Omental fat pad (tissue), 4 donors: Measurements from ENCODE around the gene STK17B. TPM values are rescaled to one million over a fixed set of nuclear protein-coding genes. Genes with fewer than 3 reads are reported as not detected.

Source experiments
- ATAC-seq: fragments of 150-250 bp; one replicate; pipeline ENCODE4 v1.9.1; 2016; ENCODE audit warnings: mild to moderate bottlenecking, moderate library complexity; ENCODE audit not compliant: low FRiP score
- DNase-seq: peaks from one replicate; pipeline ENCODE4 v3.0.0-alpha.2; 2019; ENCODE audit warnings: low spot score
- CTCF ChIP-seq, 3 donors: fragments of 450-650 bp; IDR thresholded peaks; one replicate each; pipeline ENCODE4 v1.5.1; 2016 to 2017; ENCODE audit warnings: antibody characterized with exemption in 3 of 3, mild to moderate bottlenecking in 3 of 3, moderate library complexity in 2 of 3
- total RNA-seq, 4 donors: library from RNA; depleted of rRNA; stranded (reverse); fragments of >200 nt; gene quantifications; one replicate each; pipeline ENCODE4 v1.1.0, GENCODE V29; 2016

STK17B gene
- total RNA-seq, 4 donors from 2014 or later: 39.2 to 89.9 (median 60.7) TPM

GRCh38 chr2:196104066-196104465 is 67.3 kb downstream of the STK17B start:
- no peak for DNase-seq
- TF ChIP-seq CTCF (IDR thresholded peaks at IDR 0.05): no peak
- ATAC-seq: no peak

DNA sequence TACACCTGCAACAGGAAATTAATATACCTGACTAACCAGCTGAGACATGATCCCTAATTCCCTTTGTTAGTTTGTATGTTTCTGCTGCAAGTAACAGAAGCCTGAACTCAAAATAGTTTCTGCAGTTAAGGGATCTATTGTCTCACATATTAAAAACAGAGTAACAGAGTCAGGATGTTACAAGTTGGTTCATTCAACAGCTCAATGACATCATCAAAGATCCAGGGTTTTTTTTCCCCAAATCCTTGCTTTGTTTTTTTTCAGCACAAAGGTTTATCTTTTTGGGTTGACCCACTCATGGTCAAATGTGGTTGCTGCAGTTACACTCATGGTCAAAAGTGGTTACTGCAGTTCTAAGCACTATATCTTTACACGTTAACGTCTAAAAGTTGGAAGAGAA is 67.8 kb downstream of the STK17B start:
- ATAC-seq (no peak), DNase-seq (no peak)
- TF ChIP-seq CTCF (IDR thresholded peaks at IDR 0.05): no peak

- DNase-seq (no peak), ATAC-seq (peak; percentile 92)
These were observed 69.9 kb downstream of the STK17B start for GRCh38 chr2:196101325-196101991.

DNA sequence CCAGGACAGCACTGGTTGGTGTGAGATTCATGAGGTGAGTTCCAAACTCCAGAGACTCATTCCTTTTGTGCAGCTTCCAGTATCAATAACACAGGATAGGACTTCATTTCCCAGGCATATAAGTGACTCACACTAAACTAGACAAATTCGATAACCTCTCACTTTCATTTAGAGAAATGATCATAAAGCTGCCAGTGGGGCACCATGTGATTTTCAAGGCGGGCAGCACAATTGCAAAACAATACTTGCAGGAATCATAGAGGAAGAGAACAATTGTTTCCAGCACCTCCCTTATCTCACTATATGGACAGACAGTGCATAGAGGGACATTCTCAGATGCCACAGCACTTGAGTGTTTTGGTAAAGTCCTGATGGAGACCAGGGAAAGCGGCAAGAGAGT is 71.5 kb downstream of the STK17B start:
- DNase-seq (no peak), ATAC-seq (no peak)
- no peak for TF ChIP-seq CTCF (IDR thresholded peaks at IDR 0.05)

More at GRCh38 chr2:196101325-196101991, 69.9 kb downstream of the STK17B start:
- TF ChIP-seq CTCF (IDR thresholded peaks at IDR 0.05): no peak

DNA sequence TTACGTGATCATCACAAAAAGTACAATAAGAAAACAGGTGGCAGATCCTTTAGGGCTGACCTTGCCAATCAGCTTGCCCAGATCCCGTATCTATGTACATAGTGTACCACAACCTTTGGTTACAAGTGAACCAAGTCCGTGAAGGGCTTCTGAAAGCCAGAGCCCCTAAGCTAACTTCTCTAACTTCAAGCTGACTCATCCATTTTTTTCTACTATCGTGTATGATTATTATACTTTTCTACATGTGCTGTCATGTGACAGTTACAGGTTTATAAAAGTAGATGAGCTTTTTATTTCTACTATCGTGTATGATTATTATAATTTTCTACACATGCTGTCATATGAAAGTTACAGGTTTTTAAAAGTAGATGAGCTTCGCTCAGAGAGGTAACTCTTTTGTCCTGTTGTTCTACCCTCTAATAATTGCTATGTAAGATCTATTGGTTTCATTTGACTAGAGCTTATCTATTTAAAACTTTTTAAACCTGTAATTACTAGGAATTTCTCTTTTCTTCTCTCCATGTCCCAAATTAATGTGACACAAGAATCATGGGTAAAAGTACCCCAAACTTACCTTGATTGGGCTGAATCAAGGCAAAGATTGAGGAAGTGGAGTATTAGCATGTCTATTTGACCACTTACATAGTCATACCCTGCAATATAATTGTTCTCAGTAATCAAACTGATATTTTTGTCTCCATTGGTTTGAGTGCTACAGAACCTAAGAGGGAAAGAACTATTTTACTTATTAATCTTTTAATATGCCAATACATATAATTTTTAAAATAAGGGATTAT is 73.3 kb downstream of the STK17B start:
- no peak for TF ChIP-seq CTCF (IDR thresholded peaks at IDR 0.05)
- DNase-seq: no peak
- ATAC-seq: no peak

DNA sequence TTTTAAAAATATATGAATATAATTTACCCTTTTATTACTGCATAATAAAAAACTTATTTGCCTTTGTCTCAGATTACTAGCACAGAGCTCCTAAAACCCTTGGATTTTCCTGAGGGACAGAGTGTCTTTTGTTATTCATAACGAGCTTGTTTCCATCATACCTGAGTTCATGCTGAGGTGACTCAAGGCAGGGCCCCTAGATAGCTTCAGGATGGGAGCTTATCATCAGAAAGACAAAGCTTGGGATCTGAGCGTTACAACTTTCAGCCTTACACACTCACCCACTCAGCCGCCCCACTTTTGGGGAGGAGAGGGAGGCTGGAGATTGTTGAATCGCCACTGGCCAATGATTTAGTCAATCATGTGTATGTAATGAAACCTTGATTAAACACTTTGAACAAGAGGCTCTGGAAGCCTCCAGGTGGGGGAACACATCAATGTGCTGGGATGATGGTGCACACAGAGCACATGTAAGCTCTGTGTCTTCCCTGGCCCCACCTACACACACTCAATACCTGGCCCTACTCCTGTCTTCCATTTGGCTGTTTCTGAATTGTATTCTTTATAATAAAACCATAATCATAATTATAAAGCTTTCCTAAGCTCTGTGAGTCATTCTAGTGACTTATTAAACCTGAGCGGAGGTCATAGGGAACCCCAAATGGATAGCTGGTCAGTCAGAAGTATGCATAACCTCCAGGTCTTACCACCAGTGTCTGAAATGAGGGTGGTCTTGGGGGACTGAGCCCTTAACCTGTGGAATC is 74.2 kb downstream of the STK17B start:
- ATAC-seq (no peak), DNase-seq (no peak)
- TF ChIP-seq CTCF (IDR thresholded peaks at IDR 0.05): no peak
